NB4 (cell line): ENCODE results near the gene TGFBR3.

Experiments
- DNase-seq: peaks from one replicate; pipeline ENCODE4 v3.0.0; 2010; ENCODE audit warnings: low read depth
- H3K4me3 ChIP-seq: one replicate; pipeline ENCODE4 v1.5.1; 2011; ENCODE audit warnings: mild to moderate bottlenecking, low read depth, low read length, moderate library complexity
- CTCF ChIP-seq: IDR thresholded peaks from one replicate; pipeline ENCODE4 v1.5.1; 2012; ENCODE audit warnings: low read depth, low read length
- MYC ChIP-seq: IDR thresholded peaks from 2 replicates; pipeline ENCODE4 v1.6.1; 2011; ENCODE audit warnings: low read depth, low read length
- POLR2A ChIP-seq: IDR thresholded peaks from 2 replicates; pipeline ENCODE4 v1.6.1; 2011; ENCODE audit warnings: mild to moderate bottlenecking; ENCODE audit not compliant: insufficient read length; ENCODE audit errors: extremely low read depth
- TF ChIP-seq, protein P1 (sequence below): IDR thresholded peaks from 2 replicates; pipeline ENCODE4 v1.6.1; 2011; ENCODE audit warnings: low read depth, low read length

The TGFBR3 gene

DNA sequence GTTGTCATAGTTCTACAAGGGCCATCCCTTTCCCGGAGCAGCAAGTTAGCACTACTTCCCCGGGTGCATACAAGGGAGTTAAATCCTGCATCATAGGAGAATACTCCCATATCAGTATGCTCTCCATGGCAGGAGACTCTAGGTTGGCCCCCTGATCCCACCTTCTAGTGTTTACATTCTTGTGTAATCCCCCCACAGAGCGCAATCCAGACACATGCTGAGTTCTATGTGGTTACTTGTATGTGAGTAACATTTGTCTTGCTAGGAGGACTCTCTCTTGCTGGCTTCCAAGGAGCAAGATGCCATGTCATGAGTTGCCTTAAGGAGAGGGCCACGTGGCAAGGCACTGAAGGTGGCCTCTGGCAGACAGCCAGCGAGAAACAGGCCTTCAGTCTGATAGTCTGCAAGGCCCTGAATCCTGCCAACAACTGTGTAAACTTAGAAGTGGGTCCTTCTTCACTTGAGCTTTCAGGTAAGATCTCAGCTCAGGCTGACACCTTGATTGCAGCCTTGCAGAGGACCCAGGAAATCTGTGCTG, 230.0 kb downstream of the TGFBR3 start:
- TF ChIP-seq MYC = no peak
- no peak for DNase-seq
- H3K4me3 ChIP-seq = no peak overlapping the region

DNA sequence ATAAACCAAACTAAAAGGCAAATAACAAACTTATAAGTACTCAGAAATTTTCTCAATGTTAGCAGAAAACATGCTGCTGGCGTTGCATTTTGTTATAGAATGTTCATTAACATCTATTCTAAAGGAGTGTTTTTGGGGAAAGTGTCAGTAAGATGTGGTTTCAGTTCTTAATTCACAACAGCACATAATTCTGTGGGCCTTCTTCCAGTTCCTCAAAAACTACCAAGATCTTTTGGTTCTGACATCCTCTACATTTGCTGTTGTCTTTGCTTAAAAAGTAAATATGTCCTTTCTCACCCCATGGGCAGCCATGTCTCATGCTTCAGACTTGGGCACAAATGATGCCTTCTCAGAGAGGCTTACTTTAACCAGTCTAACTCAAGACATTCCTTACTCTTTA, 232.8 kb downstream of the TGFBR3 start:
- no peak for TF ChIP-seq POLR2A
- TF ChIP-seq, protein P1, sequence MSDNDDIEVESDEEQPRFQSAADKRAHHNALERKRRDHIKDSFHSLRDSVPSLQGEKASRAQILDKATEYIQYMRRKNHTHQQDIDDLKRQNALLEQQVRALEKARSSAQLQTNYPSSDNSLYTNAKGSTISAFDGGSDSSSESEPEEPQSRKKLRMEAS = no peak
- no peak for TF ChIP-seq CTCF
- DNase-seq = no peak
- no peak overlapping the region for H3K4me3 ChIP-seq

- no peak for DNase-seq
- H3K4me3 ChIP-seq = no peak overlapping the region
- TF ChIP-seq CTCF (no peak), MYC (no peak), POLR2A (no peak)
- TF ChIP-seq, protein P1 = no peak
Measured at GRCh38 chr1:91651661-91652071, 234.3 kb downstream of the TGFBR3 start.

GRCh38 chr1:91651243-91651642, 234.7 kb downstream of the TGFBR3 start:
- no peak overlapping the region for H3K4me3 ChIP-seq
- no peak for DNase-seq
- TF ChIP-seq CTCF (no peak), POLR2A (no peak)

DNA sequence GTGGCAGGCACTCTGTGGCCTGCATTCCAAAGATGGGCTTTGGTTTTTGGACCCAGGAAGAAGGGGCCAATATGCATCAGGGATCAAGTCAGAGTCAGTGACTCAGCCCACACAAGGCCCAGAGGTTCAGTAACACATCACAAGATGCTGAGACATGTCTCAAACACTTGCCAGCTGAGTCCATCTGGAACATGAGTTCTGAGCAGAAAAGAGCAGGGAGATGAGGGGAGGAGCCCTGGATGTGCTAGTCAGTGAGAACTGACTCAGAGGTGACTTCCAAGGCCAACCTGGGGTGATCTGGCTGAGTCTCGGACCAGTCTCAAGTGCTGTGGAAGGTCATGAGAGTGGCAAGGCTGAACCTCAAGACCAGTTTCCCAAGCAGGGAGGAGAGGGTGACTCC, 235.2 kb downstream of the TGFBR3 start:
- no peak overlapping the region for H3K4me3 ChIP-seq
- no peak for TF ChIP-seq POLR2A
- TF ChIP-seq, protein P1 = no peak
- DNase-seq = no peak

DNA sequence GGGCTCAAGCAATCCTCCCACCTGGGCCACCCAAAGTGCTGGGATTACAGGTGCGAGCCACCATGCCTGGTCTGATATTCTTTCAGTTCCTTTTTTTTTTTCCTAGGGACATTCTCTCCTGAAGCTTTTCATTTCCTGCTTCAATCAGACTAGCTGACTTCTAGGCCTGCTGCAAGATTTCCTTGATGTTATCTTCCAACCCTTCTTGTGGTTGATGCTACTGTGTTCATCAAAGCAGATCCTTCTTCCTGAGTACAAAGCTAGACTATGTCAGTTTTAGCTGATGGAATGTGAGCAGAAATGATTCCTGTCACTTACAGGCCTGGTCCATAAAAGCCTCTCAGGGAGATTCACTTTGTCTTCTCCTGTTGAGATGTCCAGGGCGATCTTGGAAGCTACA, 238.9 kb downstream of the TGFBR3 start:
- DNase-seq = no peak
- no peak overlapping the region for H3K4me3 ChIP-seq
- TF ChIP-seq, protein P1 = no peak
- no peak for TF ChIP-seq CTCF
- TF ChIP-seq POLR2A = no peak
- no peak for TF ChIP-seq MYC

GRCh38 chr1:91645031-91645430, 240.9 kb downstream of the TGFBR3 start:
- H3K4me3 ChIP-seq = no peak overlapping the region
- TF ChIP-seq CTCF (no peak), POLR2A (no peak), MYC (no peak)
- TF ChIP-seq, protein P1 = no peak
- DNase-seq = no peak
